Retinal pigment epithelial cell (primary cell): Measurements from ENCODE around the gene ASB2.

Source experiments
- DNase-seq: peaks from one replicate; pipeline ENCODE4 v3.0.0-alpha.2; 2010; ENCODE audit warnings: low read depth
- H3K4me3 ChIP-seq: 2 replicates; pipeline ENCODE4 v1.5.1; 2011; ENCODE audit warnings: mild to moderate bottlenecking, low read length, control low read depth, moderate library complexity
- TF ChIP-seq, protein P1 (sequence below): conservative IDR thresholded peaks from 2 replicates; pipeline ENCODE4 v1.5.1; 2011; ENCODE audit warnings: low read depth, low read length, control low read depth, inconsistent platforms

ASB2 gene

DNA sequence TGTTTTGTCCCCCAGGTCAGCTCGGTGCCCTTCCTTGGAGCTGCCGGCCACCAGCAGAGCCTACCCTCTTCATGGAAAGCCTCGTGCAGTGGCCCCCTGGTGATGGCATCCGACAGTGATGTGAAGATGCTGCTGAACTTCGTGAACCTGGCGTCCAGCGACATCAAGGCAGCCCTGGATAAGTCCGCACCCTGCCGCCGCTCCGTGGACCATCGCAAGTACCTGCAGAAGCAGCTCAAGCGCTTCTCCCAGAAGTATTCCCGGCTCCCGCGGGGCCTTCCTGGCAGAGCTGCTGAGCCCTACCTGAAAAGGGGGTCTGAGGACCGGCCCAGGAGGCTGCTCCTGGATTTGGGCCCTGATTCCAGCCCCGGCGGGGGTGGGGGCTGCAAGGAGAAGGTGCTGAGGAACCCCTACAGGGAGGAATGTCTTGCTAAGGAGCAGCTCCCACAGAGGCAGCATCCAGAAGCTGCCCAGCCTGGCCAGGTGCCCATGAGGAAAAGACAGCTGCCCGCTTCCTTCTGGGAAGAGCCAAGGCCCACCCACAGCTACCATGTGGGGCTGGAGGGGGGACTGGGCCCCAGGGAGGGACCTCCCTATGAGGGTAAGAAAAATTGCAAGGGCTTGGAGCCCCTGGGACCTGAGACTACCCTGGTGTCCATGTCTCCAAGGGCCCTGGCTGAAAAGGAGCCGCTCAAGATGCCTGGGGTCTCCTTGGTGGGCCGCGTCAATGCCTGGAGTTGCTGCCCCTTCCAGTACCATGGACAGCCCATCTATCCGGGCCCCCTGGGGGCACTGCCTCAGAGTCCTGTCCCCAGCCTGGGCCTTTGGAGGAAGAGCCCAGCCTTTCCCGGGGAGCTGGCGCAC, 48.0 kb downstream of the ASB2 start:
- no peak for DNase-seq
- H3K4me3 ChIP-seq: no peak overlapping the region
- TF ChIP-seq, protein P1, sequence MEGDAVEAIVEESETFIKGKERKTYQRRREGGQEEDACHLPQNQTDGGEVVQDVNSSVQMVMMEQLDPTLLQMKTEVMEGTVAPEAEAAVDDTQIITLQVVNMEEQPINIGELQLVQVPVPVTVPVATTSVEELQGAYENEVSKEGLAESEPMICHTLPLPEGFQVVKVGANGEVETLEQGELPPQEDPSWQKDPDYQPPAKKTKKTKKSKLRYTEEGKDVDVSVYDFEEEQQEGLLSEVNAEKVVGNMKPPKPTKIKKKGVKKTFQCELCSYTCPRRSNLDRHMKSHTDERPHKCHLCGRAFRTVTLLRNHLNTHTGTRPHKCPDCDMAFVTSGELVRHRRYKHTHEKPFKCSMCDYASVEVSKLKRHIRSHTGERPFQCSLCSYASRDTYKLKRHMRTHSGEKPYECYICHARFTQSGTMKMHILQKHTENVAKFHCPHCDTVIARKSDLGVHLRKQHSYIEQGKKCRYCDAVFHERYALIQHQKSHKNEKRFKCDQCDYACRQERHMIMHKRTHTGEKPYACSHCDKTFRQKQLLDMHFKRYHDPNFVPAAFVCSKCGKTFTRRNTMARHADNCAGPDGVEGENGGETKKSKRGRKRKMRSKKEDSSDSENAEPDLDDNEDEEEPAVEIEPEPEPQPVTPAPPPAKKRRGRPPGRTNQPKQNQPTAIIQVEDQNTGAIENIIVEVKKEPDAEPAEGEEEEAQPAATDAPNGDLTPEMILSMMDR: no peak

DNA sequence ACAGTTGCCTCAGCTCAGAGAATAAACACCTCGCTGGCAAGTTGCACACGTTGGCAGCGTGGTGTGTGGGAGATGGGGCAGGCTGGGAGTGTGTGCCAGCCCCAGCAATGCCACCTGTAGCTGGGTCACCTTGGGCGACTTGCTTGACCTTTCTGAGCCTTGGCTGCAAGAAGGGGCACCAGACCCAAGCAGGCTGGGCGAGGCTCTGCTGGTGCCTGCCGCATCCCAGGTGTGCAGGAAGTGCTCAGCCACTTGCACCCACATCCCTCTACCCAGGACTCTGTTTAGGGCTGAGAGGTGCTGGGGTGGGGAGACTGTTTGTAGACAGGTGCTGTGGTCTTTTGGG, 48.6 kb downstream of the ASB2 start:
- no peak for DNase-seq
- H3K4me3 ChIP-seq: no peak overlapping the region
- TF ChIP-seq, protein P1: no peak

DNA sequence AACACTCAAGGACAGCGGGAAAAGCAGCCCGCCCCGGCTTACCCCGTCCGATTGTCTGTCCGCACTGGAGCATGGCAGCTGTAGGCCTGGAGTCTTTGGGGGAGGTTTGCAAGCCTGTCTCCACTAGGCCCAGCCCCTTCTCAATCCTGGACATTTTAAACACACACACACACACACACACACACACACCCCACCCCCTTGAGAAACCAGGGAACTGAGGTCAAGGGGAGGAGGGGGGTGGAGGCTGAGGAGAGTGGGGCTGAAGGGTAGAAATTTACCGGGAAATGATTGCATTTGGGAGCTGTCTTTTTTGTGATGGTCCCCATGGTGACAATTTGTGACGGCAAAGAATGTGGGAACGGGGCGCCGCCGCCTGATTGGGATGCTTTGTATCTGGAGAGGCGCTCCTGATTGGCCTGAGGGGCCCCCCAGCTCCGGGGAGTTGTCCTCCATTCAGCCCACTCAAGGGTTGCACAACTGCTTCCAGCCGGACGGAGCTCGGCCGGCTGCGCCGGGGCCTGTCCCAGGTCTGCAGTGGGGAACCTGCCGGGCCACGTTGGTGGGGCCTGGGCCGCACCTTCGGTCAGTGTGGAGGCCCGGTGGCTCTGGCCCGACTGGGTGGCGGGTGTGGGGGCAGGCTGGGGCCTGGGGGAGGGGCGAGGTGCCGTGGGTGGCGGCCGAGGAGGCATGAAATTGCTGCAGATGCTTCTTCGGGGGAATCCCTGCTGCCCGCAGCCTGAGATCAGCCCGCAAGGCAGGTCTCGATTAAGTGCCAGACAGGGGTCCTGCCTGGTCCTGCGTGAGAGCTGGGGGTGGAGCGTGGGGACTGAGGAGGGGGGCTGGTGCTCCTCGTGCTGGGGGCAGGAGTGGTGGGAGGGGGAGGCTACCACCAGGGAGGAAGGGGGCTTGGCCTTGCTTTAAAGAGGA, 49.2 kb downstream of the ASB2 start, which contains the start of gene FAM181A:
TSS of gene FAM181A (plus strand) at position 472 of the 927 bp plus-strand sequence. CDS start 942 bp downstream, outside the sequence.
- no peak for DNase-seq
- no peak within 1 kb of the TSS for H3K4me3 ChIP-seq
- TF ChIP-seq, protein P1: no peak

DNA sequence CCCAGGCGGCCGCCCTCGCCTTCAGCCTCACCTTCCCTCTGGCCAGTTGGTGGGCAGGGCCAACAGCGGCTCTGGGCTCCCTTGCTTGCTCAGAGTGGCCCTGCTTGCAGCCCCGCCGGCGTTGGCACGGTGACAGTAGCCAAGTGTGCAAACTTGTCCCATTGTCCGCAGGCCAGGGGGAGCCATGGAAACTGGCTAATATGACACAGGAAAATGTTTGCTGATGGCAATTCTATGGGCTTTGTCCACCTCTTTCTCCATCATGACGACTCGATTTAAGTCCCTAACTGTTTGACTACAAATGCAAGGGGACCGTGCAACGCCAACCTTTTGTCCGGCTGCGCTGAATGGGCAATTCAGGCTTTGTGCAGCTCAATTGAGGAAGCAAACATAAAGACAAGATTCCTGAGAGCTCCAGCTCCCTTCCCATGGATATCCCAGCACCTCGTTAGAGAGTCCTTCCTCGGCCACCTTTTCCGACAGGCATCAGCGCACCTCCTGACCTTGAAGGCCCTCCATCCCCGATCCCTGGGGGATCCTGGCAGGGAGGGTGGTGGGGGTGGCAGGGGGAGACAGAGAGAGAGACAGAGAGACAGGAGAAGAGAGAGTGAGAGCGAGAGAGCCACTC, 50.0 kb downstream of the ASB2 start:
- H3K4me3 ChIP-seq: no peak overlapping the region
- TF ChIP-seq, protein P1: no peak
- no peak for DNase-seq

DNA sequence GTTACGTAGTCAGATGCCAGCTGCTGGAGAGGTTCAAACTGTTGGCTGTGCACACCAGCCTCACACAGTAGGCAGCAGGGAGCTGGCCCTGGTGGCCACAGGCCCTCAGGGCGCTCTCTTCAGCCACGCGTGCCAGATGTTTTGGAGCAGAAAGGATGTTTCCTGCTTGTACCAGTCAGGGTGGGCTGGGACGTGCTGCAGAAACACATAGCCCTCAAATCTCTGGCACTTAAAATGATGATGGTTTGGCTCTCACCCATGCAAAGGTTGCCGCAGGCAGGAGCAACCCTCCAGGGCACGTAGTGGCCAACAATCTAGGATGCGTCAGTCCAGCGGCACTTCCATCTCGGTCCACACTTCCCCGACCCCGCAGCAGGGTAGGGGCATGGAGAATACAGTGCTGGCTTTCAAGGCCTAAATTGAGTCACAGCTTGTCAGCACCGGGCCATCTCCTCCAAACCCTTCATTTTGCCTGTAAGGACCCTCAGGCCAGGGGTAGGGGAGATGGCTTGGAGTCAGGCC, 50.9 kb downstream of the ASB2 start:
- no peak for DNase-seq
- TF ChIP-seq, protein P1: no peak
- H3K4me3 ChIP-seq: no peak overlapping the region

DNA sequence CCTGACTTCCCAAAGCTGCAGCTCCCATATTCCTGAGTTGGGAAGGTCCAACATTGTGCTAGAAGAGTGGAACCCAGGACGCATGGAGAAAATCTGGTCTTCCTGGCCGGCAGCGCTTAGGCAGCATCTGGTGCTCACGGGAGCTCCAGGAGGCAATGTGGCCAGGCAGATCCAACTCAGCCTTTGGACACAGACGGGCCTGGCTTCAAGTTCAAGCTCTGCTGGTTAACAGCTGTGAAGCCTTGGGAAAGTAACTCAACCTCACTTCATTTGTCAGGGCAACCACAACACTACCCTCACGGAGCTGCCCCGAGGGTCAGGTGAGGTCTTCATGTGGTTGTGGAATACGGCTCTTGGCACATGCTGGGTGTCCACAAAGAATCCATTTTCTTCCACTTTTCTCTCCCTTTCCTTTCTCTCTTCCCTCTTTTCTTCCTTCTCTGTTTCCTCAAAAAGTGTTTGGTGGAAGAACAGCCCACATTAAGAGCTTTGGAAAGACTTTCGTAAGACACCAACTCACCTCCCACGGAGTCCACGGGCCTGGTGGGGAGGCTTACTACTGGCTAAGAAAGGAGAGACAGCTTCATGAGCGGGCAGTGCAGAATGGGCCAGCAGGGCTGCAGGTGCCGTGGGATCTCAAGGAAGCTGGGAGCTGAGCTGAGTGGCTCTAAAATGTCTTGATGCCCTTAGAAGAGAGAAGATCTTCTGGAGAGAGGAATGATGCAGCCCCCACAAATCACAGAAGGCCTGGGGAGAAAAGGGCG, 51.6 kb downstream of the ASB2 start:
- H3K4me3 ChIP-seq: no peak overlapping the region
- DNase-seq: no peak
- TF ChIP-seq, protein P1: no peak
